ENCODE results near the gene ANKRD66.
"Not testable (repeated sequence)": the region's sequence is repeated elsewhere in the genome, so short reads cannot be mapped to it uniquely, and the experiment has no call there.

The ANKRD66 gene

GRCh38 chr6:46746696-46747095, at the start of gene ANKRD66:
Gene ANKRD66 (plus strand): TSS chr6:46746933. CDS start chr6:46751949, 5,016 bp downstream.
- DNase-seq = no peak

DNA sequence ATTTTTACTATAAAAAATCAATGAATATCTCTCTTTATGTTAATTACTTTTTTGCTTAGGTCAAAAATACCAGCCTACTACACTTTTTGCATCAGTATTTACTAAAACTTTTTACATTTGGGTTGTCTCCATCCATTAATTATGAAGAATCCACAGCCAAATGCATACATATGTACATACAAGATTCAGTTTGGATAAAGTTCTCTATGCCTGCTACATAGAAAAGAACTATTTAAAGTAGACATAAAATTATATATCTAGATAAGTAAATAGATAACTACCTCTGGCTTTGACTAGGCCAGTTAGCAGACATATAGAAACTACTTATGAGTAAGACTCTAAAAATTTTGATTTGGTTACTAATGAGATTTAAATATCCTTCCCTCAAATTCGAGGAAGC, 46.8 kb upstream of the ANKRD66 start:
- DNase-seq = no peak

DNA sequence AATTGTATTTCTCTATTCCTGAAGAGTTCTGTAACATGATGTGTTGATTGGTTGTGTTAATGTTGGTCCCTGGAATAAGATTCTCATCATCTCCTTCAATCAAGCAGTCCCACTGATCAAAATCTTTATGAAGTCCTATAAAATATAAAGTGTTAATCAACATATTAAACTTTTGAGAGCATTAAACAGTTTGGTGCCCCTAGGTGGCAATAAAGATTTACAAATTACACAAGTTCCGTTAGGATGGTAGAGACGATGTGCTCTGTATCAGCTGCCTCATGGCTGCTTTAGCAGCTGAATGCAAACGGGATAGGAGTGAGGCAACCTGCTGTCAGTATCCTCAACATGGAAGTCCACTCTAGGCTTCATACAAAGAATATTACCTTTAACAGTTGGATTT, 42.2 kb upstream of the ANKRD66 start:
- no peak for DNase-seq

GRCh38 chr6:46706464-46706863, 40.3 kb upstream of the ANKRD66 start:
- DNase-seq = no peak

GRCh38 chr6:46711491-46711890, 35.2 kb upstream of the ANKRD66 start:
- no peak for DNase-seq

- DNase-seq = no peak
Observed at GRCh38 chr6:46715141-46715540, 31.6 kb upstream of the ANKRD66 start.

- no peak for DNase-seq
Observed at GRCh38 chr6:46719099-46719498, 27.6 kb upstream of the ANKRD66 start.

DNA sequence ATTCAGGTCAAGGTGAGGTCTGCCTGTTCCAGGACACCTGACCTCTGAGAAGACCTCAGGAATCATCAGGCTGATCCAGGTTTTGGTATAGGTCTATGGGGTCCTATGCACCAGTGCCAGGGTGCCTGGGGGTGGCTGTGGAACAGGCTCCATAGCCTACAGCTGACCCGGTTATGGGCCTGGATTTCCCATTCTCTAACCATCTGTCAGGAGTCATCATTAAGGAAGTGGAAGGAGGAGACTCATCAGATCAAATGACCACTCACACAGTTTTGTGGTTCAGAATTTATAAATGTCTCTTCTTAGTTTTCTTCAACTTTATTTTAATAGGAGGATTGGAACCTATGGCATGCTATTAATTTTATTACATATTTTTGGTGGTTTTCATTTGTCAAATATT, 26.3 kb upstream of the ANKRD66 start:
- no peak for DNase-seq

- no peak for DNase-seq
Observed at GRCh38 chr6:46729787-46730326, 16.9 kb upstream of the ANKRD66 start.

DNA sequence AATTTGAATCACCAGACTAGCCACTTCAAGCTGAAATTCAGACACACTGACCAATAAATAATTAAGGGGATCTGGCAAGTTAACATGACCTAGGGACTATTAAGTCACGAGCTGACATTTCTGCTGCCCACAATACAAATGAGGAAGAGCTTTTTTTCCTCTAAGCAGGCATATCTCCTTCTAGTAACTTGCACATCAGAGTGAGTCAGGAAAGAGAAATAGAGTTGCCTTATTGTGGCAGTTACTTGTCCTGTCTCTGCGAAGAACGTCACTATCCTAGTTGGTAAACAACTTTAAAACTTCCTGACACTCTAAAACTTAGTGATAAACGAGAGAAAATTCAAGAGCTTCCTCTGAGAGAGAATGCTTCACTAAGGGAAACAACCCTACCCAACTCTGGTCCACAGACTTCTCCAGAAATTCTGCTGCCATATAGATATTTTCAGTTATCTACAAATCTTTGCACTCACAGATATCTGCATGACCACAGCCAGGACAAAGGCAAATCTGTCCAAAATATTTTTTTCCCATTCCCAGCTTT, 15.7 kb upstream of the ANKRD66 start:
- no peak for DNase-seq

GRCh38 chr6:46733341-46733801, 13.4 kb upstream of the ANKRD66 start:
- DNase-seq = no peak

GRCh38 chr6:46734867-46735719, 11.6 kb upstream of the ANKRD66 start, which contains the start of gene PLA2G7:
Gene PLA2G7 (minus strand): TSS chr6:46735375. CDS start chr6:46722891, 12,484 bp downstream.
- DNase-seq = no peak

- DNase-seq = no peak
Observed at GRCh38 chr6:46735720-46736031, 11.1 kb upstream of the ANKRD66 start.

GRCh38 chr6:46736906-46737305, 9.8 kb upstream of the ANKRD66 start:
- no peak for DNase-seq

DNA sequence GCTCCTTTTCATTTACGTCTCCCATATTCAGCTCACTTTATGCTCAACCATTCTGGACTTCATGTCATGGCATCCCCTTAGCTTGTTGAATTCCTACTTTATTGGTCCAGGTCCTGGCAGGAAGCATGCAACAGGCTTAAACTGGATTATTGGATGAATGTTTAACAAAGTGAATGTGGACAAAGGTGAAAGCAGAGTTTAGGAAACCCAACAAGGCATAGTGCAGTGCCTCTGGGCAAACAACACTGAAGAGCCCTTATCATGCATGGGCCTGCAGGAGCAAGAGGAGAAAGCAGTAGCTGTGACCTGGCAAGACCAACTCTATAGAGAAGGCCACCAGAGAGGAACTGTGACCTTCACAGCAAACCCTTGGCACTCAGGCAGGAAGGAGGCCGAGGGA, 5.3 kb upstream of the ANKRD66 start:
- no peak for DNase-seq

- no peak for DNase-seq
Observed at GRCh38 chr6:46741910-46742309, 4.8 kb upstream of the ANKRD66 start.

DNA sequence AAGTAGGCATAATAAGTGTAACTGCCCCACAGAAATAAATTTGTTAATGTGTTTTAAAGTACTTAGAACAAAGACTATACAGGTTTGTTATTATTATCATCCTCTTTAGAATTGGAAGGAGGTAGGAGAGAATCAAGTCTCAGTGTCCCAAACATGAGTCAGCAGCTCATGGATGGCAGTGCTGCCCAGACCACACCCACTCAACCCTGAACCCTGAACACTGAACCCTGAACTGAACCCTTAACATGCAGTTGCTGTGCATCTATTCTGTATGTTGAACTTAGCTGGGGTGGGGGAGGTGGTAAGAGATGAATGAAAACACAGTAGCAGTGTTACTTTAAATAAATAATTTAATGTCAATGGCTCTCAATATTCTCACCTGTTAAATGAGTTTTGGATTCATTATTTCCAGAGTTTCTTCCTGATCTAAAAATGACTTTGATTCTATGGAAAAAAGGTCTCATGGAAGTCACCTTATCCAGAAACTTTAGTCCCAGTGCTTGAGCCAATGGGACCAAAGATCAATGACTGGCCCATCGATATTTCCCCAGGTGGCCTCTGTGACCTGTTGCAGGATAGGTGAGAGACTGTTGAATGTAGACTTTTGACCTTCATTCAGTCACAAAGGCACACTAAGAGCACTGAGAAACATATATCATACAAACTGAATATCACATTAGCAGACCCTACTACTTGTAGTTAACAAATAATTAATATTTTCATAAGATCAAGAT, 3.1 kb upstream of the ANKRD66 start:
- no peak for DNase-seq

DNA sequence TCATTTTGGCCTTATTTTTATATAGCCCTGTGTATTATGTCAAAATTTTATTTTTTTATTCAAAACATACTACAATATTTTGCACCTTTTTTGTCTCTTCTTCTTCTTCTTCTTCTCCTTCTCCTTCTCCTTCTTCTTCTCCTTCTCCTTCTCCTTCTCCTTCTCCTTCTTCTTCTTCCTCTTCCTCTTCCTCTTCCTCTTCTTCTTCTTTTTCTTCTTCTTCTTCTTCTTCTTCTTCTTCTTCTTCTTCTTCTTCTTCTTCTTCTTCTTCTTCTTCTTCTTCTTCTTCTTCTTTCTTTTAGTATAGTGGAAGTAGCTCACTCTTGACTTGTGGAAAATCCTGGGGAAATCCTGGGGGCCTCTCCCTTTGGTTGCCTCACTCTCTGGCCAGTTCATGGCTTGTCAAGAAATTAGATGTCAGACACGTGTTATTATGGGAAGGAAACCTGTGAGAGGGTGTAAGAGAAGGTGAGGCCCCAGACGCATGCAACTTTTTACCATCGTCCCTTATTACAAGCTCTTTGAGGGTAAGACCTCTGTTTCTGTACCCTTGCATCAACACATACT, 2.5 kb upstream of the ANKRD66 start:
- DNase-seq = not testable (repeated sequence)

GRCh38 chr6:46745973-46746372, 760 bp upstream of the ANKRD66 start:
- no peak for DNase-seq

DNA sequence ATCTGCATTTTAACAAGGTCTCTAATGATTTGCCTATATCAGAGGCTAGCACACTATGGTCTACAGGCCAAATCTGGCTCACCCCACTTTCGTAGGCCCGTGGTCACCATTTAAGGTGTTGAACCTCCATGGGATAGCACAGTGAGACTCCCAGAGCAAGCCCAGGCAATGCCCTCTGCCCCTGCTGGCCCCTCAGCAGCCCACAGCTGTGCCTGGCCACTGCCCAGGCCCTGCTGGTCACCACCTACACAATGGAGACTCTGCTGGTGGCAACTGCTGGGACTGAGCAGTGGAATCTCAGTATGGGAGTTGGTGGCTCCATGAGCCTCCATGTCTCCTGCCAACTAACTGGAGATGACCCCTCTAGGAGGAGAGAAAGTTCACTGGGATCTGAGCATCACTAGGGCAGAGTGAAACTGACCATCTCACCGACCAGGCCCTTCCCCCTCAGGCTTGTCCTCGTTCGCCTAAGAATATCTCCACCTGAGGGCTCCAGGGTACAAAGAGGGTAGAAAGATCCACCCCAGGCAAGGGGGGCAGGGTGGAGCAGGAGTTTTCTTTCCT, 2.3 kb downstream of the ANKRD66 start:
- DNase-seq = no peak

DNA sequence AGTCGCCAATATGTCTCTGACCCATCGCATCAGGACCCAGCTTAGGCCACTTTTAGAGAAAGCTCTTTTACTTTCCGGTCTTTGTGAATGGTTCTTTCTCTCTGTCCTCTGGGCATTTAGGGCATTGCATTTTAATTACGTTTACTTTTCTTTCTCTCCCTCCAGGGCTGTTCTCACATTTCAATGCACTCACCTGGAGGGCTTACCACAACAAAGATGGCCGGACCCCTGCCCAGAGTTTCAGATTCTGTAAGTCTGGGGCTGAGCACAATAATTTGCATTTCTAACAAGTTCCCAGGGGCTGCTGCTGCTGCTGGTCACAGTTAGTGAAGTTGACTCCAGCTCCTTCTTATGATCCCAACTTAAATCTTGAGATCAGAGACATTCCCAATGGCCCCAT, 3.0 kb downstream of the ANKRD66 start:
- DNase-seq = no peak

DNA sequence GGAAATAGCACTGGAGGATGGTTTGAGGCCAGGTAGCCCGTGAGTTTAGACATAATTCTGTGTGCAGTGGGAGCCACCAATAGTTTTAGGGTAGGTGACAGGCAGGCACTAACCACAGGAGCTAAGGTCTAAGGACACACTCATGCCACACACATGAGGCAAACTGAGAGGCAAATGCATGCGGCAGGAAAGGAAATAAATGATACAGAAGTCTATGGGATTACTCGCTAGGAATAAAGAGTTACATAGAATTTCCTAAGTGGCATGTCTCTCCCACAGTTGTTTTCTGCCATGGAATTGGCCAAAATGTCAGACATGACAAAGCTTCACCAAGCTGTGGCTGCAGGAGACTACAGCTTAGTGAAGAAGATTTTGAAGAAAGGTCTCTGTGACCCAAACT, 4.9 kb downstream of the ANKRD66 start:
- DNase-seq = no peak

GRCh38 chr6:46755865-46756264, 9.1 kb downstream of the ANKRD66 start:
- DNase-seq = no peak

Measured in NCI-H1694 (cell line).